SKM-1 treated with dmso at 0.1 percent for 144 hours (cell line): ENCODE results near the gene GRM8.
"Not testable (repeated sequence)": the region's sequence is repeated elsewhere in the genome, so short reads cannot be mapped to it uniquely, and the experiment has no call there.

Source experiments
- DNase-seq: peaks from one replicate; lab custom pipeline; 2025; ENCODE audit not compliant: unreplicated experiment; lab: John Stamatoyannopoulos, UW

Gene GRM8

DNA sequence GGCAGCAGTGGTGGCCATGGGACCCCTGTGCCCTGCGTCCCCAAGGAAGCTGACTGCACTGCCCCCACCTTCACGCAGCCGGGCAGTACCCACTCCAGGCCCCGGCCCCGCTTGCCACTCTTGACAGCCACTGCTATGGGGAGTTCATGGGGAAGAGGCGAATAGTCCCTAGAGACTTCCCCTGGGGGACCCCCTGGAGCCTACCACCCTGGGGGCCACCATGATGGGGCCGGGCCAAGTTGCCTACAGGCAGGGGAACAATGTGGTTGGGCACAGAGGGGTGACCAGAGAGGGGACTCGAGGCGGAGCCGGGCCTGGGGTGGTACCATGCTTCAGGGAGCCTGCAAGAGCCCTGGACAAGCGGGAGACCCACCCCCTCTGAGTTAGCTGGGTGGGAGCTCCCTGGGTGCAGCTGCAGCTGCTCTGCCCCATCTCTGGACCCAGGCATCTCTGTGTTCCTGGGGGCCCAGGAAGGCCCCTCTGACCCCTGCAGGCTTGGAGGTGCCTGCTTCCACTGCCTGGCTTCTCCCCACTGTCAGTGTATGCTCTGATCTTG lies 567.6 kb downstream of the GRM8 start:
- no peak for DNase-seq

DNA sequence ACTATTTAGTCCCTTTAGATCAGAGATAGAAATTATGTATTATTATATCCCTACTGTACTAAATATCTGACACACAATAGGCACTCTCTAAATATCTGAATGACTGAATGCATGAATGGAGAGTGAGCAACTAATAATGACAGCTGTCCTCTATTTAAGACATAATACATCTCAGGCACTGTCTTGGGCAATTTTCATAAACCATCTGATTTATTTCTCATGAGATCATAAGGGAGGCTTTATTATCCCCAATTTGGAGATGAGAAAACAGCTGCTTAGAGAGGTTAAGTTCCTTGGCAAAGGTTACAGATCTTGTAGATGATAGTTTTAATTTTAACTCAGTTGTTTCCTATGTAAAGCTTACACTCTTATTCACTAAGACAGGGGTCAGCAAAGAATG lies 570.6 kb downstream of the GRM8 start:
- no peak for DNase-seq

DNA sequence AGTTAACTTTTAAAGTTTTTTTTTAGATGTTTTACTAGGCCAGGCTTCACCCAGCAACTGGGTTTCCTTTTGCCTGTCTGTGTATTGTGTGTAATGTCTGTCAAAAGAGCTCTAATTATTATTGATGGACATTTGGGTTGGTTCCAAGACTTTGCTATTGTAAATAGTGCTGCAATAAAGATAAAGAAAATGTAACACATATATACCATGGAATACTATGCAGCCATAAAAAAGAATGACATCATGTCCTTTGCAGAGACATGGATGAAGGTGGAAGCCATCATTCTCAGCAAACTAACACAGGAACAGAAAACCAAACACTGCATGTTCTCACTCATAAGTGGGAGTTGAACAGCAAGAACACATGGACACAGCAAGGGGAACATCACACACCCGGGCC lies 584.0 kb downstream of the GRM8 start:
- DNase-seq: not testable (repeated sequence)

DNA sequence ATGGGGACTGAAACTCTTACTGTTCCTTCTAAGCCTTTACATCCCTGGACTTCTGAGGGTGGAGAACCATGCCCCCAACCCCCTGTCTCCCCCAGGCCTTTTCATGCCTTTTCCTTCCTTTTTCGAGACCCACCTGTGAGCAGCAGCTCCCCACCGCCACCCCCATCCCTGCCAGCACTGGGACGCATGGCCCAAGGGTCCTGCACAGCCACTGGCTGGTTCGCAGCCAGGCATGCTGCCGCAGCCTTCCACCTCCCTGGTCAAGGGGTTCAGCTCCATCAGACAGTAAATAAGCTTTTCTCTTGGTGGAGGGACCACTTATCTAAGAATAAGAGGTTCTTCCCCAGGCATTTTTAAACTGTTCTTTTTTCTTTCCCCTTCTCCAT lies 584.4 kb downstream of the GRM8 start:
- no peak for DNase-seq

DNA sequence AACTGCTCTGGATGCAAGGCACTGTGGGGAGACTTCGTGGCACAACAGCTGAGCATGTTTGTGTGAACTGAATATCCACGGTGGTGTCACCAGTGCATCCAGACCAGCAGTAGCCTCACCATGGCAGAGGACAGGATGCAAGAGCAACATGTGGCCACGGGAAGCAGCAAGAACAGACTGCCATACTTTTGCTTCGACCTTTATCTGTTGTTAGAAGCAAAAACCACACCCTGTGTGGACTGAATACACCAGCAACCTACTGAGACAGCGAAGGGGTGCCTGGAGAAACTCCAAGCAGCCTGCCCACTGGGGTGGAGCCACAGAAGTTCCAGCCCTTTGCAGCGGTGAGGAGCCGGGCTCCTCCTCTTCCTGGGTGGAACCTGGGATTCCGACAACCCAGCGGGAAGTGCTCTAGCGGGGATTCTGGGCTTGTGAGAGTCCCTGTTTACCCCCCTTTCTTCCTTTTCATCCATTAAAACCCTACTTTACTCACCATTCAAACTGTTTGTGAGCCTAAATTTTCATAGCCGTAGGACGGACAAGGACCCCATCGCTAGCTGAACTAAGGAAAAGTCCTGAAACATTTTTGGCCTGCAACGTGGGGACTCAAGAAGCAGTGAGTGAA lies 584.9 kb downstream of the GRM8 start:
- no peak for DNase-seq

DNA sequence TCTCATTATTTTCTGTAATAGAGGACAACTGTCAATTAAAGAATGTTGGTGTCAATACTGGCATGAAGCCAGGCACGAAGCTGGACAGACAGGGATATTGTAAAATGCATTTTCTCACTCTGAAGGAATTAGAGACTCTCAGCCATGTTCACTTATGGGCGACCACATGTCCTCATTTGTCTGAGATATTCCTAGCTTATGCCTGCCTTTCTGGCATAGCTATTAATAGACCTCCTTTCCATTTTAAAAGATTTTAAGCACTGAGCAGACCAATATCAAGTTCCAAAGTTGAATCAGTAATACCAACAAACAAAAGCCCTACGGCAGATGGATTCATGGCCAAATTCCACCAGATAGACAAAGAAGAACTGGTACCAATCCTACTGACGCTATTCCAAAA lies 589.9 kb downstream of the GRM8 start:
- no peak for DNase-seq

DNA sequence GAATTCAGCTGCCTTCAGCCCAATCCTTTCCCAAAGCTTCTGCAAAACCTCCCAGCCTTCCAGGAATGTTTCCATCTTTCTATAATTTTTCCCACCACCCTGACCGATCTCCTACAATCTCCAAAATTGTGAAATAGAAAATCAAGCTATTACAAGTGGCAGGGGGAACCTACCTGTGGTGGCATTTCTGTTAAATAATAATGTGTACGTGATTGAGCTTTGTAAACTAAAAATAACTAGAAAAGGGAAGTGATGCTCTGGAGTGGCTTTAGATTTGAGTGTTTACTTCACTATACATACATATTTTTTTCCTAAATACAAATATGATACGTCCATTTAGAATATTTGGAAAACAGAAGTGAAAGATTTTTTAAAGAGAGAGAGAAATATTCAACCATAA lies 593.6 kb downstream of the GRM8 start:
- no peak for DNase-seq

DNA sequence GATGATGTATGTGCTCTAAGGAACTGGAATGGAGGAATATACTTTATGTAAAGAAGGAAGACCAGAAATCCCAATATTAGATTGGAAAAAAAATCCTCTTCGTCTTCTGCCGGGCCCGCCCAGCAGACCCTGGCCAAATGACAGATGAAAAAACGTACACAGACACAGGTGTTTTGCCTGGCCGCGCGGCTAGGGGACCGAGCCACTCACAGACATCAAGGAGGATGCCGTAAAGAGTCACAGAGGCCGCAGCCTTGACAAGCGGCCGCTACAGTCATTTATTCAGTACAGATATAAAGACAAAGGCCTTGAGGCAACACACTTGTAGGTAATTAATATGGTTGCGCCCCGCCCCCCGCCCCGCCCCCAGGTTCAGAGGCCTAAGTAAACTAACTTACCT lies 594.1 kb downstream of the GRM8 start:
- no peak for DNase-seq

DNA sequence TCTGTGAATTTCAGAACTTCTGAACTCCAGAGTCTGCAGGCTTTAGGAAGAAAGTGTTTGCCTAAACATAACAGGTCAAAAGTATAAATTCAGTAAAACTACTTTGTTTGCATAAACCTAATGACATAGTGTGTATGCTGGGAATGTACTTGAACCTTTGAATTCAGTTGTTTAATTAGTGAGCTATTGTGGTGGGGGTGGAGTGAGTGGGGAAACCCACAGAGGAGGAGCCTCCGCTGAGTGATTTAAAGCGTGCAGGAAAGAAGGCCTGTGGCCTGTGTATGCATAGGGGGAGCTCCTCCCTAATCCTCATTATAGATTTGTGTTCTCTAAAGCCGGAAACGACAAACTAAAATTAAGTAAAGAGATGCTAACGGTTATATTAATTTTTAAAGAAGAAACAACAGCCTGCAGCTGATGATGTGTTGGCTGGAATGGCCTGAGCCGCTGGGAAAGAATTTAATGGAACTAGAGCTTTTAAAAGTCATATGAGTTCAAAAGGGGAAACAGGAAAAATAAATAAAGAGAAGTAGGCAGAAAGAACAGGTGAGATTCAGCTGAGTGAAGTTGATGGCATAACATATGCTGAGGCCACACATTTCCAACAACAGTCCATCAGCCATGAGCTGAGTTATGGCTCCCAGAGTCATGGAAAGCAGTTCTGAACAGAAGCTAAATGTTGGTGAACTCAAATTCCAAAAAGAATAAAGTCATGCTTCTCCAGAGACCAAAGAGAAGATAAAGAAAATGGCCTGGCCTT lies 595.0 kb downstream of the GRM8 start:
- no peak for DNase-seq

DNA sequence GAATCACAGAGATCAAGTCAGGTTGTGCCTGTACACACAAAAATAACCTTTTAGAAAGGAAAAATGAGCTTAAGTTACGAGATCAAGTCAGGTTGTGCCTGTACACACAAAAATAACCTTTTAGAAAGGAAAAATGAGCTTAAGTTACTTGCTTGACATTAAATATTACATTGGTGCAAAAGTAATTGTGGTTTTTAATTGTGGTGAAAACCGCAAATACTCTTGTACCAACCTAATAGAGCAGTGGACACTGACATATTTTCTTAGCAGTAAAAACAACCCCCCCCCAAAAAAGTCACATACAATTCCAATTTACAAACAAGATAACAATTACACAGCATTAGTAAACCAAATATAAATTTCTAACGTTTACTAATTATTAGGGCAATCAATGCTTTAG lies 595.6 kb downstream of the GRM8 start:
- no peak for DNase-seq

DNA sequence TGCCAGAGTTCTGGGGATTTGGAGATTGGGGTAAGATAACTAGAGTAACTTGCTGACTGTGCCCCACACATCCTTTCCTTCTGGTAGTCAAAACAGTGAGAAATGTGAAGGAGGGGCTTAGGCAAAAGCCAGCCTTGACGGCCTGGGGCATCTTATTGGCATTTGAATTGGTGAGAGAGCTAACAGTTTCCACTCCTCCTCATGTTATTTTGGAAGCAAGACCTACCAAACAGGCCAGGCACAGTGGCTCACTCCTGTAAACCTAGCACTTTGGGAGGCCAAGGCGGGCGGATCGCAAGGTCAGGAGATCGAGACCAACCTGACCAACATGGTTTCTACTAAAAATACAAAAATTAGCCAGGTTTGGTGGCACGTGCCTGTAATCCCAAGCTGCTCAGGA lies 596.6 kb downstream of the GRM8 start:
- DNase-seq: no peak

DNA sequence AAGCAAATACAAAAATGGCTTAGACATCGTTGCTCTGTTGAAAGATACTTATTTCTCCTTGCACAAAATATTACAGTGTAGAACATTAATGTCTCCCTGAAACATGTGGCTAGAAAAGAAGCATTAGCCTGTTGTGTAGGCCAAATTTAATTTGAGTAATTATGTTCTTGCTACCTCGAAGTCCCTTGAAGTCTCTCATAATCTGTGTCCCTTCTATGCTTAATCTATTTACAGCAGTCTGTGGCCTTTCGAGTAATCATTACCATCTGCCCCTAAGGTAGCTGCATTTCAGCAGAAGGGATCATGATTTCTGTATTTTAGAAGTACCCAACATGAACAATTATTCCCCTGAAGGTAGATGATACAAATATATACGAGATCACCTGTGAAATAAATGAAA lies 615.2 kb downstream of the GRM8 start:
- no peak for DNase-seq

DNA sequence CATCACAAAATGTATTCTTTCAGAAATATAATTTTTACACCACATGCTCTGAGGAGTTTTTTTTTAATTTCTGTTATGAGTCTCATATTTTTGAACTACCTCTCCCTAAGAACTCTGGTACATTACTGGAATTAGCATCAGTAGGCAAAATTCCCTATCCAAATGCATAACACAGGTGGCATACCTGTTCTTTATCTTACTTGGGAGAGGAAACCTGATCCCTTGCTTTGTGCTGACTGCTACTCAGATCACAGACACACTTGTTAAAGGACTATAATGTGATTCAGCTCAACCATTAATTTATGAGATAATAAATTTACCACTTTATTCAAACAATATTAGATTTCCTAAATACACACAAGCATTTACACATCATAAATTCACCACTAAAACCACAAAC lies 617.2 kb downstream of the GRM8 start:
- DNase-seq: no peak

DNA sequence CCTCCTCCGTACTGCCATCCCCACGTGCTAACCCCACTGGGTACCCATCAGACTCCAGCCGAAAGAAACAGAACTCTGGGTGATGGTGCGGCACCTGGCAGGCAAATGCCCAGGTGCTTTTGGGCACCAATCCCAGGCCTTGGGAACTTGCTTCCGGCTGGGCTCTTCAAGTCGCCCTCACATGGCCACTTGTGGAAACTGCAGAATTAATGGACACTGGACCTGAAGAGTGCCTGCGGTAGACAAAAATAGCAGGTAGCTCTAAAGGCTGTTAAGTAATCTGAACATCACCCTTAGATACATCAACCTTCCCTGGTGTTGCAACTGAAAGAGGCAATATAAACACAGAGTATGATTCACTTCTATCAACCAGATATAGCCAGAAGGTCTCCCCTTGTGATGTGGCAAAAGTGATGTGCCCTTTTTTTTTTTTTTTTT lies 644.4 kb downstream of the GRM8 start:
- peak; percentile 5 for DNase-seq

DNA sequence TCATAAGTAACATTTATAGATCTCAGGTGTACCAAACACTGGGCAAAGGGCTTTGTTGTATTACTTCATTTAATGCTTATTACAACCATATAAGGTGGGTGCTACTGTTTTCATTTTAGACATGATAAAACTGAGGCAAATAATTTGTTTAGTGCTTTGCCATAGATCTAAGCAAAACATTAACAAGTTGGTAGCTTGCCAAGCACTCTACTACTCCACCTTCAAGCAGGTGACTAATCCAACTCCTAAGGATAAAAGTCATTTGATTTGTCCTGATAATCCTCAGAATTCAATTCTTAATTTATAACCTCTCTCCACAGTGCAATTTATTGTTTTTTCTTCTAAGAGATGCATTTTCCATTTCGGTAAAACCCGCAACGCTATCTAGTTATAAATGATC lies 646.4 kb downstream of the GRM8 start:
- DNase-seq: no peak

DNA sequence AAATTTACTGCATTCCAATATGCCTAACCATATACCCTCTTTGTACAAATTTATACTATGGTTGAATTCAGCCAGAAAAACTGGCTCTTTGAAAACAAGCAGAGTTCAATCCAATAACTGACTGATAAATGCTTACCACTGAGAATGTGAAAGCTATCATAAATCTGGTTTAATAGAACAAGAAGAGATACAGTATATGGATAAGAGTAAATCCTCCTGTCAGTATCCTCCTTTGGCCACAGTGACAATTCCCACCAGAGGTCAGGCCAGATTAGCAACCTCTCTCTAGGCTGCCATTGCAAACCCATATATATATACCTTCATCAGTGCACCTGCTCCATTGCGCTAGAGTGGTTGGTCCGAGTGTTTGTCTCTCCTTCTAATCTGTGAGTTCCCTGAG lies 647.2 kb downstream of the GRM8 start:
- DNase-seq: no peak

DNA sequence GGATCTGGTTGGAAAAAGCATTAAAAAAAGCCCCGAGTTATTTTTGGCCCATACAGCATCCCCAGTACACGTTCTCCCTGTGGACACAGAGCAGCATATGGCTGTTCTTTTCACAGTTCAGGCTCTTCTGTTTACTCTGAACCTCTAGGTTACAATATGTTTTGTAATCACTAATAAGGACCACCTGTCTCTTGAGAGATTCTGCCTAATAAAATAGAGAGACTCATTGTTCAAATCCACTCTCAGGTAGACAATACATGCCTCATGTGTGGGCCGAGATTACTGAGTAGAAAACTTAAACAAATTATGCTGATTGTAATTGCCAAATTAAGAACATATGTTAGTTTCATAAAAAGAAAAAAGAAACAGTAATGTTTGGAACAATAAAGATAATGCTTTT lies 647.7 kb downstream of the GRM8 start:
- DNase-seq: no peak

DNA sequence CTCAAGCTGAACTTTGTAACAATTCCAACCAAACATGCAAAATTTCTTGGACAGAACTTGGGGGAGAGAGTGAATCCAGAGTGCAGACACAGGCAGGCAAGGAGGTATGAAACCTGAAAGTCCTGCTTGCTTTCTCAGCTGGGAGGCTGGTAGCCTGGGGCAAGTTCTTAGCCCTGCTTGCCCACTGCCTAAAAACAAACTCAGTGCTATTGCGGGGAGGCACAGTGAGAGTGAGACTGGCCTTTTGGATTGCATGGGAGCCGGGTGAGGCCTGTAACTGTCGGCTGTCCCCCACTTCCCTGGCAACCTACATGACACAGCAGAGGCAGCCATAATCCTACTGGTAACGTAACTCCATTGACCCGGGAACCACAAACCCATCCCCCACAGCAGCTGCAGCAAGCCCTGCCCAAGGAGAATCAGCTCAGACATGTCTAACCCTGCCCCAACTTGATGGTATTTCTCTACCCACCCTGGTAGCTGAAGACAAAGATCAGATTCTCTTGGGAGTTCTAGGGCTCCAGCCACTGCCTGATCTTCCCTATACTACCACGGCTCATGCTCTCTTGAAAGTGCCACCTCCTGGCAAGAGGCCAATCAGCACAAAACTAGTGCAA lies 663.6 kb downstream of the GRM8 start:
- no peak for DNase-seq

DNA sequence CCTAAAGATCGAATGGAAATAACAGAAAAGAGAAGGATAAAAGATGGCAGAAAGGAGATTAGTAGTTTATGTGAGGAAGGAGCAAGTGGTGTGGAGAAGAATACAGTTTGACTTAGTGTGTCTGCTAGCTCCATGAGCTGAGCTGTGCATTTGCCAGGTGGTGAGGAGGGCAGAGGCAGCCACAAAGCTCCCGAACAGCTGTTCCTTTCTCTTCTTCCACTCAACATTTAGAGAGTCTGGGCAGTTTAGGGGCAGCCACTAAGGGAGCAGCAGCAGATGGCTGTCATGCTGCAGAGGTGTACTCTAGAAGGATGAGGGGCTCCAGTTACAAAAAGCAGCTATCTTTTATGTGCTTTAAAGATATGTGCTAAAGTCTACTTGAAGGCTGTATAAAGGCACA lies 674.4 kb downstream of the GRM8 start:
- DNase-seq: no peak

DNA sequence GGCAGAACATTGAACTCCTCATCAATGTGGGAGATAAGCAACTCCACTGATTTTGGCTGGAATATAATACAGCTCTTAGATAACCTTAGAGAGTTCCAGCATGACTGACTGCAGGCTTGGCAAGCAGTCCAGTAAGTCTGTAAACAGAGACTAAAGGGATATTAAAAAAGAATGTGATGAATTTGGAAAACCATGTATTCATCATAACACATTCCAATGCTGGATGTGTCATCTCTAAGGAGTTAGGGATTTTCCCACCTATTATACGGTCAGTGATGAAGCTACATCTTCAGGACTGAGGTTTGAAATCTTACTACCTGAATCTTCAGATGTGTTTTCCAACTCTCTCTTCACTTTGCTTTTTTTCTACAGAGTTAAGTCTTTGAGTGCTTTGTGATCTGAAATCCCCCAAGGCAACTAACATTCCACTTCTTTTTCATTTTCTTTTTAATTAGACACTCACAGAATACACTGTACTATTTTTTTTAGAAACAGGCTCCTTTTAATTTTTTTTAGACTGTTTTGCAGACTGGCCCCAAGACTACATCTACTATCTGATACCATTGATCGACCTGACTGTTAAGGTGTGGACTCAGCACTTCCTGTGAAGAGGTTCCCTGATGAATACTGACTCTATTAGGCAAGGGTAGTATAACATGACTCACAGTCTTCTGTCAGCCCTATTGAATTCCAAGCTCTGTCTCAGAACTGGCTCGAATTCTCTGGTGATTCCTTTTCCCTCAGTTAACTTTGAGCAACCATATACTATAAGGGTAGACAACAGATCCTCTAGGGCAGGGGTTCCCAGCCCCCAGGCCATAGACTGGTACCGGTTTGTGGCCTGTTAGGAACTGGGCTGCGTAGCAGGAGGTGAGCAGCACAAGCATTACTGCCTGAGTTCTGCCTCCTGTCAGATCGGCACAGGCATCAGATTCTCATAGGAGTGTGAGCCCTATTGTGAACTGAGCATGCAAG lies 678.2 kb downstream of the GRM8 start:
- DNase-seq: no peak

DNA sequence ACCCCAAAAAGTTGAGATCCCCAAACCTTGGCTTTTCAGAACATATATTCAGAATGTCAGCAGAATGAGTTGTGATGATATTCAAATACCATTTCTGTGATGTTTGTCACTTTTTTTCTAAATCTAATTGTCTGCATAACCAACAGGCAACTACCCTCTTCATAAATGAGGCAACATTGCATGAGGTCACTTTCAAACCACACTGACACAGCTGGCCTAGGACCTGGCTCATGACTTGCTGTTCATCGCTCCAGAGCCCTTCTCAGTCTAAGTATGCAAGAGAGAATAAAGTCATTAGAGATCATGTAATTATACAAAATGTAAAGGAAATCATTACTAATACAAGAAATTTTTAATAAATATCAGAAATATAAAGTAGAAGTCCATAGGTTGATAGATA lies 681.9 kb downstream of the GRM8 start:
- DNase-seq: no peak
